NCI-H345 treated with DMSO at 0.1 percent for 48 hours (cell line): Measurements from ENCODE around the gene C16orf95.

Experiments
- DNase-seq: peaks from one replicate; lab custom pipeline; 2025; ENCODE audit not compliant: unreplicated experiment; lab: John Stamatoyannopoulos, UW

Gene C16orf95

GRCh38 chr16:87333581-87334331 is 16.6 kb upstream of the C16orf95 start:
- DNase-seq, result no peak

GRCh38 chr16:87333101-87333500 is 15.9 kb upstream of the C16orf95 start:
- DNase-seq, result no peak

GRCh38 chr16:87332150-87332549 is 15.0 kb upstream of the C16orf95 start:
- no peak for DNase-seq

GRCh38 chr16:87331241-87331801 is 14.1 kb upstream of the C16orf95 start:
- no peak for DNase-seq

- no peak for DNase-seq
Observed at GRCh38 chr16:87330646-87331045, 13.5 kb upstream of the C16orf95 start.

GRCh38 chr16:87330257-87330624 is 13.0 kb upstream of the C16orf95 start:
- DNase-seq, result no peak

GRCh38 chr16:87329436-87330256 is 12.5 kb upstream of the C16orf95 start:
- no peak for DNase-seq

GRCh38 chr16:87328846-87329245 is 11.7 kb upstream of the C16orf95 start:
- DNase-seq, result no peak

- no peak for DNase-seq
Observed at GRCh38 chr16:87327798-87328495, 10.8 kb upstream of the C16orf95 start.

GRCh38 chr16:87326151-87326571 is 9.0 kb upstream of the C16orf95 start:
- no peak for DNase-seq

GRCh38 chr16:87325423-87325858 is 8.2 kb upstream of the C16orf95 start:
- DNase-seq, result no peak

- no peak for DNase-seq
Observed at GRCh38 chr16:87324411-87325275, 7.5 kb upstream of the C16orf95 start.

- DNase-seq, result no peak
Observed at GRCh38 chr16:87323727-87324410, 6.7 kb upstream of the C16orf95 start.

GRCh38 chr16:87322833-87323726 is 5.9 kb upstream of the C16orf95 start:
- DNase-seq, result no peak

GRCh38 chr16:87322360-87322759 is 5.2 kb upstream of the C16orf95 start:
- no peak for DNase-seq

GRCh38 chr16:87321336-87322107 is 4.3 kb upstream of the C16orf95 start:
- no peak for DNase-seq

GRCh38 chr16:87320510-87321227 is 3.5 kb upstream of the C16orf95 start:
- DNase-seq, result no peak
